Measurements from ENCODE around the gene SMTN. TPM values are rescaled to one million over a fixed set of nuclear protein-coding genes. Genes with fewer than 3 reads are reported as not detected.

SMTN gene
- total RNA-seq, 1 donor from 2014 or later: 51.7 TPM

- no peak overlapping the region for H3K4me3 ChIP-seq (ENCODE audit: low read depth, low read length)
- no peaks in the 10 kb centered on the region for H3K36me3 ChIP-seq (ENCODE audit: control insufficient read depth, insufficient read depth, low read length)
- H3K27me3 ChIP-seq (ENCODE audit: control insufficient read depth, insufficient read depth, low read length): no peaks in the 10 kb centered on the region
- no peak for DNase-seq (ENCODE audit: low read depth)
- TF ChIP-seq, protein P1, sequence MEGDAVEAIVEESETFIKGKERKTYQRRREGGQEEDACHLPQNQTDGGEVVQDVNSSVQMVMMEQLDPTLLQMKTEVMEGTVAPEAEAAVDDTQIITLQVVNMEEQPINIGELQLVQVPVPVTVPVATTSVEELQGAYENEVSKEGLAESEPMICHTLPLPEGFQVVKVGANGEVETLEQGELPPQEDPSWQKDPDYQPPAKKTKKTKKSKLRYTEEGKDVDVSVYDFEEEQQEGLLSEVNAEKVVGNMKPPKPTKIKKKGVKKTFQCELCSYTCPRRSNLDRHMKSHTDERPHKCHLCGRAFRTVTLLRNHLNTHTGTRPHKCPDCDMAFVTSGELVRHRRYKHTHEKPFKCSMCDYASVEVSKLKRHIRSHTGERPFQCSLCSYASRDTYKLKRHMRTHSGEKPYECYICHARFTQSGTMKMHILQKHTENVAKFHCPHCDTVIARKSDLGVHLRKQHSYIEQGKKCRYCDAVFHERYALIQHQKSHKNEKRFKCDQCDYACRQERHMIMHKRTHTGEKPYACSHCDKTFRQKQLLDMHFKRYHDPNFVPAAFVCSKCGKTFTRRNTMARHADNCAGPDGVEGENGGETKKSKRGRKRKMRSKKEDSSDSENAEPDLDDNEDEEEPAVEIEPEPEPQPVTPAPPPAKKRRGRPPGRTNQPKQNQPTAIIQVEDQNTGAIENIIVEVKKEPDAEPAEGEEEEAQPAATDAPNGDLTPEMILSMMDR (IDR thresholded peaks at IDR 0.05; ENCODE audit: insufficient read depth, low read length, poor library complexity, severe bottlenecking): no peak
Measured at GRCh38 chr22:31119026-31119717, 38.1 kb downstream of the SMTN start.

DNA sequence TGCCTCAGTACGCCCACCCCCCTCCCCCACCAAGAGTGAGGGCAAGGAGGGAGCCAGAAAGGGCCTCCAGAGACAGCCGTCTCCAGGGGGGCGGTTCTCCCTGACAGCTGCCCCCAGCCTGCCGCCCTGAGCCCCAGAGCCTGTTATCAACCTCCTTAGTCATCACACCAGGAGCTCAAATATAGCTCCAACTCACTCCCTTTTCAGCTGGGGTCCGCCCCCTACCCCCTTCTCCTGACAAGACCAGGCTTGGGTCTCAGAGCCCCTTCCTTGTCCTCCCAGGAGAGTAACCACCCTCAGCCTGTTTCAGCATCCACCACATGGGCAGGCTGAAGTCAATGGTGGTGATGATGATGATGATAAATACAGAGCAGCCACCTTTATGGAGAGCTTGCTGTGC lies 39.1 kb downstream of the SMTN start:
- DNase-seq (ENCODE audit: low read depth): no peak
- TF ChIP-seq, protein P1 (IDR thresholded peaks at IDR 0.05; ENCODE audit: insufficient read depth, low read length, poor library complexity, severe bottlenecking): no peak
- no peaks in the 10 kb centered on the region for H3K27me3 ChIP-seq (ENCODE audit: control insufficient read depth, insufficient read depth, low read length)
- H3K36me3 ChIP-seq (ENCODE audit: control insufficient read depth, insufficient read depth, low read length): no peaks in the 10 kb centered on the region
- H3K4me3 ChIP-seq (ENCODE audit: low read depth, low read length): no peak overlapping the region

DNA sequence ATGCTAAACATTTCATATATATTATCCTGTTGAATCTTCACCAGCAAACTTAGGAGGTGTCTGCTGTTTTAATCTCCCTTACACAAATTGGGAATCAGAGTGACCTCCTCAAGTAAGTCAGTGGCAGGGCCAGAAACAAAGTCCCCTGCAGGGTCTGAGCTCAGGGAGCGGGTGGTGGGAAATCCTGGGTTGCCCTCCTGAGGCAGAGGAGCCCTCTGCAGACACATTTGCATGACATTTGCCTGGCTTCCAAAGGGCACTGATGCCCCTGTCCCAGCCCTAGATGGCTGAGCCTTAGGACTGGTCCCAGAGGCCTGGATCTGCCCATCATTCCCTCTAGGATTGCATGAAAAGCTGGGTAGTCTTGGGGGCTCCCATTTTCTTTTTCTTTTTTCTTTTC lies 39.5 kb downstream of the SMTN start:
- no peaks in the 10 kb centered on the region for H3K27me3 ChIP-seq (ENCODE audit: control insufficient read depth, insufficient read depth, low read length)
- TF ChIP-seq, protein P1 (IDR thresholded peaks at IDR 0.05; ENCODE audit: insufficient read depth, low read length, poor library complexity, severe bottlenecking): no peak
- H3K36me3 ChIP-seq (ENCODE audit: control insufficient read depth, insufficient read depth, low read length): no peaks in the 10 kb centered on the region
- no peak overlapping the region for H3K4me3 ChIP-seq (ENCODE audit: low read depth, low read length)
- no peak for DNase-seq (ENCODE audit: low read depth)

- DNase-seq (ENCODE audit: low read depth): no peak
- Histone ChIP-seq H3K4me3 (ENCODE audit: low read depth, low read length) (no peak overlapping the region), H3K27me3 (ENCODE audit: control insufficient read depth, insufficient read depth, low read length) (no peaks in the 10 kb centered on the region), H3K36me3 (ENCODE audit: control insufficient read depth, insufficient read depth, low read length) (no peaks in the 10 kb centered on the region)
- TF ChIP-seq, protein P1 (IDR thresholded peaks at IDR 0.05; ENCODE audit: insufficient read depth, low read length, poor library complexity, severe bottlenecking): no peak
Measured at GRCh38 chr22:31121403-31121802, 40.3 kb downstream of the SMTN start.

DNA sequence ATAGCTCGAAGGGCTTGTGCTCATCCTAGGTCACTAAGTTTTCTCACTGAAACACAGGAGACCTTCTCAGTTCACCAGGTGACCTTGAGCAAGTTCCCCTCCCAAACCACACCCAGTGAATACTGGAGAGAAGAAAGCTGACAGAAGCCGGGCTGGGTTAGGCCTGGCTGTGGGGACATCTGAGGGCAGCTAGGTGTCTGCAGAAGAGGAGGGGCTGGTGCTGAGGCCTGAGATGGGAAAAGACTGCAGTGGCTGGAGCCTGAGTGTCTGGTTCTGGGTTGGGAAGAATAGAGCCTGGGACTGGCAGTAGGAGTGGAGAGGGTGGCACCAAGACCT lies 41.0 kb downstream of the SMTN start:
- no peak for DNase-seq (ENCODE audit: low read depth)

More for the DNA sequence above, 41.0 kb downstream of the SMTN start:
- Histone ChIP-seq H3K27me3 (ENCODE audit: control insufficient read depth, insufficient read depth, low read length) (no peaks in the 10 kb centered on the region), H3K36me3 (ENCODE audit: control insufficient read depth, insufficient read depth, low read length) (no peaks in the 10 kb centered on the region), H3K4me3 (ENCODE audit: low read depth, low read length) (no peak overlapping the region)
- TF ChIP-seq, protein P1 (IDR thresholded peaks at IDR 0.05; ENCODE audit: insufficient read depth, low read length, poor library complexity, severe bottlenecking): no peak
